T-helper 22 cell (primary cell): ENCODE results near the gene NBPF8.
"Not testable (repeated sequence)": the region's sequence is repeated elsewhere in the genome, so short reads cannot be mapped to it uniquely, and the experiment has no call there.

Source experiments
- DNase-seq: peaks from one replicate; pipeline ENCODE4 v3.0.0-alpha.2; 2020; ENCODE audit warnings: low read depth

The NBPF8 gene, protein sequence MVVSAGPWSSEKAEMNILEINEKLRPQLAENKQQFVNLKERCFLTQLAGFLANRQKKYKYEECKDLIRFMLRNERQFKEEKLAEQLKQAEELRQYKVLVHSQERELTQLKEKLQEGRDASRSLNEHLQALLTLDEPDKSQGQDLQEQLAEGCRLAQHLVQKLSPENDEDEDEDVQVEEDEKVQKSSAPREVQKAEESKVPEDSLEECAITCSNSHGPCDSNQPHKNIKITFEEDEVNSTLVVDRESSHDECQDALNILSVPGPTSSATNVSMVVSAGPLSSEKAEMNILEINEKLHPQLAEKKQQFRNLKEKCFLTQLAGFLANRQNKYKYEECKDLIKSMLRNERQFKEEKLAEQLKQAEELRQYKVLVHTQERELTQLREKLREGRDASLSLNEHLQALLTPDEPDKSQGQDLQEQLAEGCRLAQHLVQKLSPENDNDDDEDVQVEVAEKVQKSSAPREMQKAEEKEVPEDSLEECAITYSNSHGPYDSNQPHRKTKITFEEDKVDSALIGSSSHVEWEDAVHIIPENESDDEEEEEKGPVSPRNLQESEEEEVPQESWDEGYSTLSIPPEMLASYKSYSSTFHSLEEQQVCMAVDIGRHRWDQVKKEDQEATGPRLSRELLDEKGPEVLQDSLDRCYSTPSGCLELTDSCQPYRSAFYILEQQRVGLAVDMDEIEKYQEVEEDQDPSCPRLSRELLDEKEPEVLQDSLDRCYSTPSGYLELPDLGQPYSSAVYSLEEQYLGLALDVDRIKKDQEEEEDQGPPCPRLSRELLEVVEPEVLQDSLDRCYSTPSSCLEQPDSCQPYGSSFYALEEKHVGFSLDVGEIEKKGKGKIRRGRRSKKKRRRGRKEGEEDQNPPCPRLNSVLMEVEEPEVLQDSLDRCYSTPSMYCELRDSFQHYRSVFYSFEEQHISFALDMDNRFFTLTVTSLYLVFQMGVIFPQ

DNA sequence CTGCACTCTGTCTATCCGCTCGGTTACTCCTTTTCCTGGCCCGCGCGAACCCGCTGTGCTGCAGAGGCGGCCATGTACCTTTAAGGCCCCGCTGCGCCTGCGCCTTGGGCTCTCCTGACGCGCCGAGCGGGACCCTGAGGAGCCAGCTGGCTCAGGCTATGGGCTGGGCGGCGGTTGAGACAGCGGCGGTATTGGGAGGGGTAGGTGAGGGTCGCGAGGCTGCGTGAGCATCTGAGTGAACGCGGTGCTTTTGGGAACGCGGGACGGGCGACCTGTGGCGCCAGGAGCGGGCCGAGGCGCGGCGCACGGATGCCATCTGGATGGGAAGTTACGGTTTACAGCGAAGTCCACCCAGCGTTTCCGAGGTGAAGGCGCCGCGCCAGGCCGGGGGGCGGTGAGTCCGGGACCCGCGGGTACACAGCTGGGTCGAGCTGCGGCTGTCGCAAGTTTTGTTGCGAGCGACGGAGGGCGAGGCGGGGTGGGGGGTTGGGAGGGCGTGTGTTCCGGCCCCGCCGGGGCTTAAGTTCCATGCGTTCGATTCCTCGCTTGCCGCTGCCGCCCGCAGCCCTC is at the start of gene NBPF8:
Gene NBPF8, plus strand, starts transcription at position 125 of the 570 bp plus-strand sequence. CDS start 21,488 bp downstream, outside the sequence.
- peak; percentile 47 for DNase-seq

DNA sequence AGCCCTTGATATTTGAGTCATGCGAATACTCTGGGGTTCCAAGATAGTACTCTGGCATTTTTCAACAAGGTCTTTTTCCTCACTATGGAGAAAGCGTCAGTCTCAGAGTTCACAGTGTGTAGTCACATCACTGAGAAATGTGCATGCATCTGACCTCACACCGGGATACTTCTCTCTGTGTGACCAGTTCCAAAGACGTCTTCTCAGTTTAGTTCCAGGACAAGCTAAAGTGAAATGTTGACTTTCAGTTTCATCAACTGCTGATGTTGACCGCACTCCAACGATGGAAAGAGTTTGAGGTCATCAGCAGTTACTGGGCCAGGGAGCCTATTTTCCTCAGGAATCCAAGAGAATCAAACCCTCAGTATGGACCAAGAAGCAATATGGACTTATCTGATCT is 47.1 kb upstream of the NBPF8 start:
- not testable (repeated sequence) for DNase-seq

DNA sequence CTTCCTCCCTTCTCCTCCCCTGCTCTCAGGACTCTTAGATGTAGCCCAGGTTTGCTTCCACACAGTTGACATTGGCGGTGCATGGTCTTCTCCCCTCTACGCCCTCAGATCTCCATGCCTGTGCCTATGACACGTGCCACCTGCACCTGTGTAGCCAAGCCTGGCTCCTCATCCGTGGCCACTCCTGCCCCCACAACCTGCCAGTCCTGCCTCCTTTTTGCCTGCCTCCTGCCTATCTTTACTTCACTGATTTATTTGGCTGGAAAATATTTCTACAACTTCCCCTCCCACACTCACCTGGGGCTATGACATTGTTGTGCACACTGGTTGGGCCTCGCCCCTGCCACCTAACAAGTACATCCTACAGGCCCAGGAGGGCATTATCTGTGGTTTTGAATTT is 28.2 kb upstream of the NBPF8 start:
- DNase-seq, result not testable (repeated sequence)

DNA sequence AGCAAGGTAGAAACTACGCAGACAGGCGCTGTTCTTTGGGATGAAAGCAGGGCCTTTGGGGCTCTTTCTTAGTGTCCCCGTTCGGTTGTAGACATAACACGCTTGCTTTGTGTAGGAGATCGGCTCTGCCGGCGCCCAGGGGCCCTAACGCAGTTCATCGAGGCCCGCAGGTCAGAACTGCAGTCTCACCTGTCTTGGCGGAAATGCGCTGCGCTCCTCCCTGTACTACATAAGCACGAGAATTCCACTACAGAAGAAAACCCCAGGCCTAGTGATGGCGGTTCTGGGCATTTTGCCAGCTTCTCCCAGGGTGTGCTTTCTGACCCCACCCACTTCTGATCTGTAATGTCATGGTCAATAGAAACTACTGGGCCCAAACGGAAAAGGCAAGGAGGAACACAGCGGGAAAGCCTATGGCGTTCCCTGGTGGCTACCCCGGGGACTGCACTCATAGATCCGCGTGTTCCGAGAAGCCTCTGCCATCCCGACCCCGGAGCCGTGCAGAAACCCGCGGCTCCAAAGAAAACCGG is 26.2 kb upstream of the NBPF8 start:
- not testable (repeated sequence) for DNase-seq

DNA sequence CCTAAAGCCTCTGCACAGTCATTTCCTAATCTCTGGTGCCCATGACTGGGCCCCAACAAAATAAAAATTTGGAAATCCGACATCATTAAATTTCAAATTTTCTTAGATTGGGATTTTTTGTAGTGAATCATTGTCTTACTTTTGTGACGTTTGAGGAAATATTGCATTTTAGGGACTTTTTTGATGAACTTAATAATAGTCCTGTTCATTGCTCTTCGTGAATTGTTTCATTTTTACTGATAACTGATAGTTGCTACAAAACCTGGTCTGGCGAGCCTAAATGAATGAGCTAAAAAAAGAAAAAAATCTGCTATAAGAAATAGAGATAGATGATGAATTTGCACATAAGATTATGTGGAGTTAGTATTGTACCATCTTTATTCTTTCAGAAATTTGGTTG is 23.5 kb upstream of the NBPF8 start:
- not testable (repeated sequence) for DNase-seq

DNA sequence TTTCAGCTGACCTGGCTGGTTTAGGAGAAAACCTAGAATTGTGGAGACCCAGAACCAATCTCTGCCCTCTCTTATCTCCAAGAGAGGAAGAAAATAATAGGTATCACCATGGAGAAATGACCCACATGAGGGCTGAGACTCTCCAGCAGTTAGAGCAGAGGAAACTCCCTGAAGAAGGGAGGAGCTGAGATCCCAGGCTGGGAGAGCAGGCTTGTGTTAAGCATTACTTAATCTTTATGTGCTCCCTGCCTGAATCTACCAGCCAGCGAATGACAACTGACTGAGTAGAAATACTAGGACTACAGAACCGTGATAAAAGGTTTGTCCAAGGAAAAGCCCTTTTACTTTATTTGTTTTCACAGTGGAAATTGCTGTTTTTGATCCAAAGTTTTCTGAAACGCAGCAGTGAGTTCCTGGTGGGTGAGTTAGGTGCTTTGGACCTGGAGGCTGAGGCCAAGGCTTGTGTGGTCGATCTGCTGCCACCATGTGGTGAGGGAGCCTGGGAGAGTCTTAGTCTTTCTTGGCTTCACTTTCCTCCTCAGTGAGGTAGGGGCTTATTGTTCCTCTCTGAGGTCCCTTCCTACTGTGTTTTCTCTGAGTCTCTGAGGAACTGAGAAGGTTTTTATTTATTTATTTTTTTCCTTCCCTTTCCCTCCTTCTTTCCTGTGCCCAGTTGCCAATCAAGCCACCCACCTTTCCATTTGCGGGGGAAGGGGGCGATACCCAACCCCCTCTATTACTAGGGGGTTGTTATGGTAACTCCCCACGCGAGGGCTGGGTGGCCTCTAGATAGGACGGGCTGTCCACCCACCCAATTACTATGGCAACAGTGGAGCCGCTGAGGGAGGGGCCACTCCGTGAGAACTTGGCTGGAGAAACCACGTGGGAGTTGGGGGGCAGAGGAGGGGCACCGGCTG is 21.3 kb upstream of the NBPF8 start:
- DNase-seq, result not testable (repeated sequence)

DNA sequence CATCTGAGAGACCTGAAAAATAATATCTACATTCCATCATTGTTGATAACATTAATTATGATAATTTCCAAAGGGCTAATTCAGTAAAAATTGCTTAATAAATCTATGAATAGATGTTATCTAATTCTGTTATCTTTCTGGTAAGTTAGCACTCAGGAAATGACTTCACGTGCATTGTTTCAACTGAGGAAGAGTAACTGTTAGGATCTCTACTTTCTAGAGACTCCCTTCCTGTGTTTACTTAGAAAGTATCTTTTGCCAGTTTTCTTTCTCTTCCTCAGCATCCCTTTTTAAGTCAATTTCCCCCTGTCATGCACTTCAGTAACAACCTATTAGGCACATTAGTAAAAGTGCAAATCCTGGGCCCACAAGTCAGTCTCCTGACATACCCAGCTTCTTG is 9.5 kb upstream of the NBPF8 start:
- not testable (repeated sequence) for DNase-seq

DNA sequence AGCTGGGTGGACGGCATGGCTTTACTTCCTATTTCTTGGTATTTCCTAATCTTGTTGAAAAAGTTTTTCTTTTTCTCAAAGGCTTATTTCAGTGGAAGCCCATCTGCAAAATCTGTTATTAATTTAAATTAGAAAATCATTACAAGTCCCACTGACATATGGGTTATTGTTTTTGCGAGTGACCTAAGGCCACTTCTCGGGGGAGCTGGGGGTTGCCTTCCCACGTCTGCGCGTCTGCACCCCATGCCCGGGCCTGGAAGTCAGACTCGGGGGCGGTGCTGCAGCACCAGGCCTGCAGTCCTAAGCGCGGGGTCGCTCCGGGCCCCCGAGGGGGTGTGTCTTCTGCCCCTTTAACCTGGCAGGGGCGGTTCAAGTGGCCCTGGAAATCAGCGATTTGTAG is 384 bp upstream of the NBPF8 start:
- DNase-seq, result not testable (repeated sequence)

DNA sequence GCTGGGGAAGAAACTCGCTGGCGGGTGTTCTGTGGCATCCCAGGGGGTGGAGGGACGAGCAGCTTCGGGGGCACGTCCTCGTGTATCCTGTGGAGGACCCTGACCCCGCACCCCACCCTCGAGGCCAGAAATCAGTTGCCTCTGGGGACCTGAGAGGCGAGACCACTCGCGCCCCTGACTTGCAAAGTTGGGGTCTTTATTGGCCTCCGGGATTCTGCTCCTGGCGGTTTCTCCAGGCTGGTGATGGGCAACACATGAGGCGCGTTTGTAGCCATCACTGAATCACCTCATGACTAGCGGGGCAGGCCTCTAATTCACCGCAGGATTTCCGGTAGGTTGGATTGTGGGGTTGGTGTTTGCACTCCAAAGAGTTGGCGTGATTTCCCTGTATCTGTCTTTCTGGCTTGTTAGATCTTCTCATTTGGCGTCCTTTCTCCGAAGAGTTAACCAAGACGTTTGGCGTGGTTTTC is 692 bp downstream of the NBPF8 start:
- DNase-seq, result peak; percentile 35

DNA sequence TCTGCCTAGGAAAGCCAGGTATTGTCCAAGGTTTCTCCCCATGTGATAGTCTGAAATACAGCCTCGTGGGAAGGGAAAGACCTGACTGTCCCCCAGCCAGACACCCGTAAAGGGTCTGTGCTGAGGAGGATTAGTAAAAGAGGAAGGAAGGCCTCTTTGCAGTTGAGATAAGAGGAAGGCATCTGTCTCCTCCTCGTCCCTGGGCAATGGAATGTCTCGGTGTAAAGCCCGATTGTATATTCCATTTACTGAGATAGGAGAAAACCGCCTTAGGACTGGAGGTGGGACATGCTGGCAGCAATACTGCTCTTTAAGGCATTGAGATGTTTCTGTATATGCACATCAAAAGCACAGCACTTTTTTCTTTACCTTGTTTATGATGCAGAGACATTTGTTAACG is 10.2 kb downstream of the NBPF8 start:
- not testable (repeated sequence) for DNase-seq

DNA sequence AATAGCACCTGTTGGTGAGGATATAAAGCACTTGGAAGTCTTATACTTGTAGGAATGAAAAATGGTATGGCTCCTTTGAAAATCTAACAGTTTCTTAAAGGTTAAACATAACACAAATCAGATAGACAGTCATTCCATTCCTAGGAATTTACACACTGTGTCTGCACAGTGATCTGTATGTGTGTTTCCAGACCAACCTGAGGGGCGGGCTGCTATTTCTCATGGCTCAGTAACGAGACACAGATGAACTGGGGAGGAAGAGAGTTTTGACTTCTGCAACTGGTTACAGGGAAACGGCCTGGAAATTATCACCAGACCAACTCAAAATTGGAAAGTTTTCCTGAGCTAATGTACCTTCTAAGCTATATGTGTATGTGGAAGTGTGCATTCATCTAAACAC is 16.8 kb downstream of the NBPF8 start:
- not testable (repeated sequence) for DNase-seq

DNA sequence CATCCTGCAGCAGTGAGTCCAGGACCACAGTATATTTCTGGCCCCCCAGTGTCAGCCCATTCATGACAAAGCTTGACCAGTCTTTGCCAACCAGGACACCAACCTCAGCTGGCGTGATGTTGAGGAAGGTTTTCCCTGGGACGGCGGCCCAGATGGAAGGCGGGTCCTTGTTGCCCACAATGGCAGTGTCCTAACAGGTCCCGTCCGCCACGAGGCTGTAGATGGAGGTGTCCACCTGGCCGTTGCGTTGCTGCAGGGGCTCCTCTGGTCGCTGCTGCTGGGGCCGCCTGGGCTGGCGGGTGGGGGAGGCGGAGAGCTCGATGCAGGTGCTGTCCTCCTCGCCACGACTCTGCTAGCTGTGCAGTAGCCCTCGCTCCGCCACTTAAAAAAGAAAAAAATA is 19.0 kb downstream of the NBPF8 start:
- DNase-seq, result not testable (repeated sequence)

DNA sequence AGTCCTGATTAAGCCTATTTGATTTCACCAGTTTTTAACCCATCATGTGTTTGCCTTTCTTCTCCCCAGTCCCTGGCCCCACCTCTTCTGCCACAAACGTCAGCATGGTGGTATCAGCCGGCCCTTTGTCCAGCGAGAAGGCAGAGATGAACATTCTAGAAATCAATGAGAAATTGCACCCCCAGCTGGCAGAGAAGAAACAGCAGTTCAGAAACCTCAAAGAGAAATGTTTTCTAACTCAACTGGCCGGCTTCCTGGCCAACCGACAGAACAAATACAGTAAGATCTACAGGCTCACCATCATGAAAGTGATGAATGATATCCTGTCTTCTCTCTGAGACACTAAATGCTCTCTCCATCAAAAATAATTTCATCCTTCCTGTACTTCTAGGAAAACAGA is 34.3 kb downstream of the NBPF8 start:
- DNase-seq, result not testable (repeated sequence)
